Non-pigmented ciliary epithelial cell (primary cell): ENCODE data around the gene EFNA1.
"Not testable (repeated sequence)": the region's sequence is repeated elsewhere in the genome, so short reads cannot be mapped to it uniquely, and the experiment has no call there.

ENCODE experiments used
- DNase-seq: peaks from one replicate; pipeline ENCODE4 v3.0.0-alpha.2; 2010; ENCODE audit warnings: low read depth

EFNA1 gene

DNA sequence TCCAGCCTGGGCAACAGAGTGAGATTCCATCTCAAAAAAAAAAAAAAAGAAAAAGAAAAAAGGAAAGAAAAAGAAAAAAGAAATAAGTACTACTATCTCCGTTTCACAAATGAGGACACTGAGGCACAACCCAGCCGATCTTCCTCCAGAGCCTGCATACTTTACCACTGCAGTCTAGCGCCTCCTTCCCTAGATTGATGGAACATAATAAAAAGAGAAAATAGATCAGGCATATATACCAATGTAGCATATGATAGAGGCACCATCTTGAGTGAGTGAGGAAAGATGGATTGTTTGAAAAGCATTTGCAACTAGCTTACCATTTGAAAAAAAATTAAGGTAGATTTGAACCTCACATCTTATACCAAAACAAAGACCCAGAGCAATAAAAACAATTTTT, 17.8 kb downstream of the EFNA1 start:
- DNase-seq: no peak

DNA sequence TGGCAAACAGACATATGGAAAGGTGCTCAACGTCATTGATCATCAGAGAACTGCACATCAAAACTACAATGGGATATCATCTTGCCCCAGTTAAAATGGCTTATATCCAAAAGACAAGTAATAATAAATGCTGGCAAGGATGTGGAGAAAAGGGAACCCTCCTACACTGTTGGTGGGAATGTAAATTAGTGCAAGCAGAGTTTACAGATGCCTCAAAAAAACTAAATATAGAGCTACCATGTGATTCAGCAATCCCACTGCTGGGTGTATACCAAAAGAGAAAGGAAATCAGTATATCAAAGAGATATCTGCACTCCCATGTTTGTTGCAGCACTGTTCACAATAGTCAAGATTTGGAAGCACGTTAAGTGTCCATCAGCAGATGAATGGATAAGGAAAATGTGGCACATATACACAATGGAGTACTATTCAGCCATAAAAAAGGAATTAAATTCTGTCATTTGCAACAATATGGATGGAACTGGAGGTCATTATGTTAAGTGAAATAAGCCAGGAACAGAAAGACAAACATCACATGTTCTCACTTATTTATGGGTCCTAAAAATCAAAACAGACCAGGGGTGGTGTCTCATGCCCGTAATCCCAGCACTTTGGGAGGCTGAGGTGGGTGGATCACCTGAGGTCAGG, 28.4 kb downstream of the EFNA1 start:
- not testable (repeated sequence) for DNase-seq

DNA sequence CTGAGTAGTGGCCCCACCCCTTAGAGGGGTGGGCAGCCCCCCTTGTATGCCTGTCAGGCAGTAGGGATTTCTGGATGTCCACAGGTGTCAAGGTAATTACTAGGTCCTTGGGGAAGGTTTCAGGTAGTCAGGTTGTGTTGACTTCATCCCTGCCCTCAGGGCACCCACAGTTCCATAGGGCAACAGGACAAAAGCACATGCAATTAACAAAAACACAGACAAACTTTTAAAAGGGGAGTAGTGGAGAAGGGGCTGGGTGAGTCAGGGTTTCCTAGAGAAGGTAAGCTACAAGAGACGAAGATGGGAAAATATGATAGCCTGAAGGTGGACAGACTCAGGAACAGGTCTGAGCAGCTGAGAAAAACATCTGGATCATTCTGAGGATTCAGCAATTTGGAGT, 31.3 kb downstream of the EFNA1 start:
- DNase-seq: no peak

DNA sequence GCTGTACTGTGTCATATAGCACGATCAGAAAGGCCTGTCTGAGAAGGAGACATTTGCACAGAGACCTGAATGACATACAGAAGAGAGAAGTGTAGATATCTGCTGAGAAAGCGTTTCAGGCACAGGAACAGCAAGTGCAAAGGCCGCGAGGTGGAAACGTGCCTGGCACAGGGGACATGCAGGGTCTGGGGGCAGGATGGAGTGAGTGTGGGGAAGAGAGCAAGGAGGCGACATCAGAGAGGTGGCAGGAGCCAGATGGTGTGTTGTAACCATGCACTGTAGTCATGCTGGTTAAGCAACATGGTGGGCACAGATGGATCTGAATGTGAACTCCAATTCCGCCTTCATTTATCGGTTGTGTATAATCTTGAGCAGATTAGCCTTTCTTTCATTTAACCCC, 32.5 kb downstream of the EFNA1 start:
- no peak for DNase-seq

DNA sequence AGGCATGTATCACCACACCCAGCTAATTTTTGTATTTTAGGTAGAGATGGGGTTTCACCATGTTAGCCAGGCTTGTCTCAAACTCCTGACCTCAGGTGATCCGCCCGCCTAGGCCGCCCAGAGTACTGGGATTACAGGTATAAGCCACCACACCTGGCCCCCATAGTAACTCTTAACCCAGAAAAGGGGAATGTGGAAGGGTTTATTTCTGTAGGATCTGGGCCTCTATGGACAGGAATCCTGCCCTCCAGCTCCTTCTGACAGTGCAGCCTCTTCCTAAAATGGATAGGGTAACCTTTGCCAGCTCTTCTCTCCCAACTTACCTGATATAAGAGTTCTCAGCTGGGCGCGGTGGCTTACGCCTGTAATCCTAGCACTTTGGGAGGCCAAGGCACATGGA, 35.0 kb downstream of the EFNA1 start:
- not testable (repeated sequence) for DNase-seq

DNA sequence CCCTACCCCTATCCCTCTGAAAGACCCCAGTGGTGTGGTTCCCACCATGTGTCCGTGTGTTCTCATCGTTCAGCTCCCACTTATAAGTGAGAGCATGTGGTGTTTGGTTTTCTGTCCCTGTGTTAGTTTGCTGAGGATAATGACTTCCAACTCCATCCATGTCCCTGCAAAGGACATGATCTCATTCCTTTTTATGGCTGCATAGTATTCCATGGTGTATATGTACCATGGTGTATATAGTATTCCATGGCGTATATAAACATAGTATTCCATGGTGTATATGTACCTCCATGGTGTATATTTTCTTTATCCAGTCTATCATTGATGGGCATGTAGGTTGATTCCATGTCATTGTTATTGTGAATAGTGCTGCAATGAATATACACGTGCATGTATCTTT, 36.1 kb downstream of the EFNA1 start:
- DNase-seq: not testable (repeated sequence)

DNA sequence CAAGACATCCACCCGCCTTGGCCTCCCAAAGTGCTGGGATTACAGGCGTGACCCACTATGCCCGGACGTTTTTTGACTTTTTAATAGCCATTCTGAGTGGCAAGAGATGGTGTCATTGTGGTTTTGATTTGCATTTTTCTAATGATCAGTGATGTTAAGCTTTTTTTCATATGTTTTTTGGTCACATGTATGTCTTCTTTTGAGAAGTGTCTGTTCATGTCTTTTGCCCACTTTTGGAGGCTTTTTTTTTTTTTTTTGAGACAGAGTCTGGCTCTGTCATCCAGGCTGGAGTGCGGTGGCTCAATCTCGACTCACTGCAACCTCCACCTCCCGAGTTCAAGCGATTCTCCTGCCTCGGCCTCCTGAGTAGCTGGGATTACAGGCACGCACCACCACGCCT, 36.9 kb downstream of the EFNA1 start:
- DNase-seq: not testable (repeated sequence)

DNA sequence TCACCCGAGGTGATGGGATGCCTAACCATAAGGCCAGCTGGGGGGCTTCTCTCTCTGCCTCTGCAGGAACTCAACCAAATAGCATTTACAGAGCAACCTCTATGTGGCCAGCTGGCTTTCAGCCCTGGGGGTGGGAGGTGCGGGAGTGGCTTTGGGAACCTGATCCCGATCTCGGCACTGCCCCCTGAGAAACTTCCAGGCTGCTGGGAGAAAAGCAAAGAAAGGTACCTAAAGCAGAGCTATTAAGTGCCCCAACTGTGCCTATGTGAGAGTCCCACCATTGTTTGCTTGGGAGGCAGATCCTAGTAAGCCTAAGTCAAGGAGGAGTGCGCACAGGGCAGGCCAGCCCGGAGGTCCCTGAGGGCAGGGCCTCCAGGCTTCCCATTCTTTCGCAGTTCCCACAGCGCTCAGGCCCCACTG, 38.4 kb downstream of the EFNA1 start:
- no peak for DNase-seq

DNA sequence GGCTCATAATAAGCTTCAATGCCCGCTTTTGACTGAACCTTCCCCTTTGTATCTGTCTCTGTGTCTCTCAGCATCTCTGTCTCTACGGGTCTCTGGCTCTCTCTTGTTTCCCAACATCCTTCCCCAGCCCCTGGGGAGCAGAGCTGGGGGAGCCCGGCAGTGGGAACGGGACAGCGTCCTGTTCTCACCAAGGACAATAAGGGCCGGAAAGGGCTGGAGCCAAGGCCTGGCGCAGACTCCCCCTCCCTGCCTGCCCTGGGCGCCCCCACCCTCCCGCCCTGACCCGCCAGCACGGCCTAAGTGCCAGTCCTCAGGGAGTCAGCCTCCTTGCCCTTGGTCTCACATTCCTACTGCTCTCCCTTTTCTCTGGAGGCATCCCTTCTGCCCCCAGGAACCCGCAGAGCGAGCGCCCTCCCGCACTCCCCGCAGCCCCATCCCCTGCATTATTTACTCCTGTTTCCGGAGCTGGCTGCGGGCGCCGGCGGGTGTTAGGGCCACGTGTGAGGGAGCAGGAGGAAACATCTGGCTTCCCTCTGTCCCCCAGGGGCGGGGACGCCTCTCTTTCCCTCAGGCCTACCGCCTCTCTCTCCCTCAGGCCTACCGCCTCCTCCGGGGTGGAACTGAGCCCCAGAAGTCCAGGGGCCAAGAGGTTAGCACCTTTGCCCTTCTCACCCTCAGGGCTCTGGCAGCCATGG, 38.9 kb downstream of the EFNA1 start:
- no peak for DNase-seq

DNA sequence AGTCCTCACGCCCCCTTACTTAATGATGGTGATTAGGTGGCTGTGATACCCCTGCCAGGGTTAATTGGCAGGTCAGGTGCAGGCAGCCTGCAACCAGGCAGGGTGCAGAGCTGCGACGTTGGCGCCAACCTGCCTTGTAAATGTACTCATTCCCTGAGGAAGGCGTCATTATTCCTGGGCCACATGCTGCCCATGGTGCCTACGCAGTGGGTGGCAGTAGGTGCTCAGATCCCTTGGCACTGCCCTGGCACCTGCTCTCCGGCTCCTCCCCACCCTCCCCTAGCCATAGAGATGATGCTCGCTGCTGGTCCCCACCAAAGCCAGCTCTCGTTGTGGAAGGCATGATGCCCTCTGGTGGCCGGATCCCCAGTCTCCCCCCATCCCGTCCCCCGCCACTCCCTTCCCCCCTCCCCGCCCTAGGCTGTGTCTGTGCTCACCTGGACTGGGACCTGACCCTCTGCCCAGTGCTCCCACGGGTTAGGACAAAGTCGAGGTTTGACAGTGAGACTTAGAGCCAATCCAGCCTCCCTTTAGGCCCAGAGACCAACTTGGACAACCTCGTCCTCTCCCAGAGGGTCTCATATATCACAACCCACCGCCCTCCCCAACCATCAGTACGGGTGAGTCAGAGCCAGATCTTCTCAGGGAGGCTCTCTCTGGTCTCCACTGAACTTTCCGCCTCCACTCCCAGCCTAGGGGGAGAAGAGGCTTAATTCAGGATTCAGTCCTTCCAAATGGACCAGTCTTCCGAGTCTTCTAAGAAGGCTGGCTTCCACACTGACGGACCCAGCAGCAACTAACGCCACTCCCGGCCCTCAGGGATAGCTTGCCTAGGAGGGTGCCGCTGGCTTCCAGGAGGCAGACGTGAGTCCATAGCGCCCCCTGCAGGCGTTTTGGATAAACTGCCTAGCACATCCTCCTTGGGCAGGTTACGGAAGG, 39.8 kb downstream of the EFNA1 start:
- peak; percentile 41 for DNase-seq

DNA sequence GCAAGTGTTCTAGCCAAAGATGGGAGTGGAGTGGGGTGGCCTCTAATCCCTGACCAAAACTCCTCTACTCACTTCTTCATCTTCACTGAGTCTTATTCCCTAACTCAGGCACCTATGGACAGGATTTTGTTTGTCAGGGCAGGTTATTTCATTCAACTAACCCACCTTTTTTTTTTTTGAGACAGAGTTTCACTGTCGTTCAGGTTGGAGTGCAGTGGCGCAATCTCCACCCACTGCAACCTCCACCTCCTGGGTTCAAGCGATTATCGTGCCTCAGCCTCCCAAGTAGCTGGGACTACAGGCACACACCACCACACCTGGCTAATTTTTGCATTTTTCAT, 40.4 kb downstream of the EFNA1 start:
- DNase-seq: not testable (repeated sequence)

DNA sequence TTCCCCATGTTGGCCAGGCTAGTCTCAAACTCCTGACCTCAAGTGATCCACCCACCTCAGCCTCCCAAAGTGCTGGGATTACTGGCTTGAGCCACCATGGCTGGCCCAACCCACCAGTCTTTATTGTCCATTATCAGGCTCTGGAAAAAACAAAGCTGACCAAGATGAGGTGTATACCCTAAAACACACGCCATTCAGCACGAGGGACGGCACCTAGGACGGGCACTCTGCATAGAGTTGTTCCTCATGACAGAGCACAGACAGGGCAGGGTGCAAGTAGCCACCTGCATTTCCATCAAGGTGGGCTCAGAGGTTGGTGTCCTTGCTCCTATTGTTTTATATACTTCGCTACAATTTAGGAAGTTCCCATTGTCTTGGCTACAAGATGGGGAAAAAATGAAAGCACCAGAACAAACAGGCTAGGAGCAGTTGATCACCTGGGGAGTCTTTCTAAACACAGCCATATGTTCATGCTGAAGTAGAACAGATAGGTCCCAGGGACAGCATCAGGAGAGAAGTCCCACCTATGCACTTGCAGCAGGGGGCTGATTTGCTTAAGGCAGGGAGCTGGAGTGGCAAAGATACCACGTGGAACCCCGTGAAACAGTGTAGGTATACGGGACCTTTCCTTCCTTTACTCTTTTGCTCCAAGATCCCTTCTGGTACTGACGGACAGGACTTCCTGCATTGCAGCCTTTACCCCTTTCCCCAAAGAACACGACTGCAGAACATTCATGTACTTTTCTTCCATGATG, 41.0 kb downstream of the EFNA1 start:
- no peak for DNase-seq

DNA sequence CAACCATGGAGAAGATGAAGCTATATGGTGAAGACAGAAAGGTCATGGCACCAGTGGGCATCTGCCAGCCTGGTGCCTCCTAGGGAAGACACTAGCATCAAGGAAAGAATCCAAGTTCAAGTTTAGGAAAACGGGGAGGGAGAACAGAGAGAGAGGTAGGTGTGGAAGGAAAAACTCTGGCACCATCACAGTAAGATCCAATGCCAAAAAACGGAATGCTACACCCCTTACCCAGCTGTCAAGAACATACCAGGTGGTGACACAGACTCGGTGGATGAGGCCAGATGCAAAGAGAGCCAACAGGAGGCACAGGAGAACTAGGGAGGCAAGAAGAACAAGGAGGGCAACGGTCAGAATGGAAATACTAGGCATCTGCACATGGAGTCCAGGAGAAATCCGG, 41.9 kb downstream of the EFNA1 start:
- no peak for DNase-seq

DNA sequence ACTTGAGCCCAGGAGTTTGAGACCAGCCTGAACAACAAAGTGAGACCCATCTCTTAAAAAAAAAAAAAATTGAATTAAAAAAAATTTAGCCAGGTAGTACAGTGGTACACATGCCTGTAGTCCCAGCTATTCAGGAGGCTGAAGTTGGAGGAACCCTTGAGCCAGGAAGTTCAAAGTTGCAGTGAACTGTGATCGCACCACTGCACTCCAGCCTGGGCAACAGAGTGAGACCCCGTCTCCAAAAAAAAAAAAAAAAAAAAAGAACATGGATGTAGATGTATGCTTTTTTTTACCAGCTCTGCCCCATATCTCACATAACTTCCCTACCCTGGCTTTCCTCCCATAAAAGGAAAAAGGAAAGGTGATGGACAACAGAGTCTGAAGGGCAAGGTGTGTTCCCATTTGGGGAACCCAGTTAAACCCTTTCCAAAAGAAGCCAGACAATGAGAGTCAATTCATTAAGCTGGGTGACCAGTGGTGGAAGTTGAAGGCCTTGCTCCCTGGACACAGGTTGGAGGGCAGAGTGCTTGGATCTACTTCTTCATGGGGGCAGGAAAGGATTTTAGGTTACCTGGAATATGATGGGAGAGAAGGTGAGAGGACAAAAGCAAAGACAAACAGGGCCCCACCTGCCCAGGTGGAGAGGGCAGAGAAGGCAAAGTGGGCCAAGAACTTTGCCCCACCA, 42.6 kb downstream of the EFNA1 start:
- no peak for DNase-seq

DNA sequence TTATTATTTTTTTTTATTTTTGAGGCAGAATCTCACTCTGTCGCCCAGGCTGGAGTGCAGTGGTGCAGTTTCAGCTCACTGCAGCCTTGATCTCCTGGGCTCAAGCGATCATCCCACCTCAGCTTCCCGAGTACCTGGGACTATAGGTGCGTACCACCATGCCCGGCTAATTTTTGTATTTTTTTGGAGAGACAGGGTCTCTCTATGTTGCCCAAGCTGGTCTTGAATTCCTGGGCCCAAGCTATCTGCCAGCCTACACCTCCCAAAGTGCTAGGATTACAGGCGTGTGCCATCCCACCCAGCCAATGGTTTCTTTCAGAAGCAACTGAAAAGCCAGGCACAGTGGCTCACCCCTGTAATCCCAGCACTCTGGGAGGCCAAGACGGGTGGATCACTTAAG, 43.1 kb downstream of the EFNA1 start:
- no peak for DNase-seq

DNA sequence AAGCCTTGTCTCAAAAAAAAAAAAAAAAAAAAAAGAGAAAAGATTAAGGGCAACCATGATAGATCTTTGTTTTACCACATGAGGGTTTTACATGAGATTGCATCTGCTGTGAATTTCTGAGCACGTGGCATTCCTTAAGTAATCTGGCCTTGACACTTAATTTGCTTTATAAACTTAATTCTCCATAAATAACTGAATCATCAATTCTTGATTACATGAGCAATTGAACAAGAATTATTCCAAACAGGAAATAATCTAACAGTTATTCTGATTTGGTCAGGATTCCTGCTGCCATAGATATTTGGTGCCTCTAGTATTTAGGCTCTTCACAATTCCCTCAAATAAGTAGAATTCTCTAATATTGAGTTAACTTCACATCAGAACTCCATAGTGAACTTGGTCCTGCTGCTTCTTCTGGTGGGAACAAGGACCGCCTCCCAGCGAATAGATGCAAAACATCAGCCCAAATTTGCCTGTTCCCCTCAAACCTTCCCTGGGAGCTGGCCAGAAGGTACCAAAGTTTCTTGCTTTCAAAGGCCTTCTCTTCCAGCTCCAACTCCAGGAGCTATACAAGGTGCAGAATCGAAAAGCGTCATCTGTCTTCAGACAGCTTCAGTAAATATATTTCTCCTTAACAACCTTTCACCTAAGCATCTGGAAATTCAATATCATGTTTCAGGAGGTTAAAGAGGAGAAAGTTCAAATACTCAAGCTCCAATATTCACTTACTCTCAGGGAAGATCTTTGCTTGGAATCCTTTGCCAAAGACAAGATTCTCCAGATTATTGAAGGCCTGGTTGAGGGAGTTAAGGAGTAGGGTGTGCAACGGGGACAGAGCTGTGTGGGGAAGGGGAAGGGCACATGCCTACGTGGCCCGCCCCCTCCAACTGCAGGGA, 44.4 kb downstream of the EFNA1 start:
- DNase-seq: no peak

DNA sequence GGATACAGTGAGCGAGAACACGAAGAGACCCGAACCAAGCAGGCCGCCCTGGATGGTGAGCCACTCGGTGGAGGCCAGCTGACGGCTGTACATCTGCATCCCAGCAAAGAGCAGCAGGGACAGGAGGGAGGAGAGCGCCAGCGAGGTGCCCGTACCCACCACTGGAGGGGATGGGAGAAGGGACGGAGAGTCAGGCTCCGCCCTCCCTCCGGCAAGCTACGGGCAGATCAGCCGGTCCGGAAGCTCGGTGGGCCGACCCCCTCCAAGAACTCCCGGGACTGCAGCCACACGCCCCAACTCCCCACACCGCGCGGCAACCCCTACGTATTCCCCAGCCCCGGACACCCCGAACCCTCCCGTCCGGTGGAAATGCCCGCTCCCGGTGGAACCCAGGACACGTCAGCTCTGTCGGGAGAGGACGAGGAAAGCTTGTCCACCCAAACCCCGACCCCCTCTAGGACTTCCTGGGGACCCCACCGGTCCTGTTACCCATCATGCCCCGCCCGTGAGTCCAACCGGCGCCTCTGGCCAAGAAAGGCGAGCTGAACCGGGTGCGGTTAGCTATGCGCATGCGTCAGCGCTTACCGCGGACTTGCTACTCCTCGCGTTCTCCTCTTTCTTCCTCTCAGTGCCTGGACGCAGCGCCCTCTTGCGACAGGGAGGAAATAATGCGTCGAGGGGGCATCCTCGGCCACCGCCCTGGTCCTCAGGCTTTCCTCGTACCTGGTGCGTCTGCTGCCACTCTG, 45.2 kb downstream of the EFNA1 start, which contains the start of gene KRTCAP2:
KRTCAP2 (minus strand) TSS at position 573 of the 746 bp plus-strand sequence; CDS start at position 493, 80 bp downstream.
- DNase-seq: peak; percentile 90

DNA sequence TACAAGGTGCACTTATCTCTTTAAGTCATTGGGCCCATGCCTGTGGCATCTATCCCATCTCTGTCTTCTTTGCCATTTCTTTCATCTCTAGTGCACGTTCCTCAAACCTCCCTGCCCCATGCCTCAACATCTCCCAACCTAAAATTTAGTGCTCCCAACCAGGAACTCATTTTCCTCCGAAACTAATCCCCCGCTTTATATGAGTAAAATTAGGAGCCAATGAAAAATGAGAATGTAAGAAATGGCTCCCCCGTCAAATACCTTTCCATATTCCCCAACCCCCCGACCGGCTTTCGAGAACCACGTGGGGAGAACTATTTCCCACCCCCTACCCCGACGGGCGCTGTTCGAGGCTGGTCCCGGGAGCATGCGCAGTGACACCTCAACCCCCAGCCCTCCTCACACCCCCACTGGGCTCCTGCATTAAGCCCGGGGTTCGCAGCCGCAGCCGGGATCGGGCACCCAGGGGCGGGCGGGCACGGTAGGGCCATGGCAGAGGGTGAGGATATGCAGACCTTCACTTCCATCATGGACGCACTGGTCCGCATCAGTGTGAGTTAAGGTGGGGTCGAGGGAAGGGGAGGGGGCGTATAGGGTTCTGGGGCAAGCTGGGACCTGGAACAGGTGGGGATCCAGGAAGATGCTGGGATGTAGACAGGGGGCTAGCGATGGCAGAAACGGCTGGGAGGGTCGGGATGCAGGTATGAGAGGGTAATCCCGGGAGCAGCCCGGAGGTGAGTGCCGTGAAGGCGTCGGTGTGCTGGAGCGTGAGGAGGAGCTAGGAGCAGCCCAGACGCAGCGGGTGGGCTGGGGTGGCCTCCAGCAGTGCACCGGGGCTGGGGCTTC, 46.0 kb downstream of the EFNA1 start, which contains the start of gene TRIM46:
TRIM46 (plus strand) TSS at position 372 of the 846 bp plus-strand sequence; CDS start at position 490, 118 bp downstream.
- no peak for DNase-seq
